Epithelial cell of esophagus (primary cell): ENCODE measurements around the gene WWC2.

Experiments used
- DNase-seq: peaks from one replicate; pipeline ENCODE4 v3.0.0; 2010; ENCODE audit warnings: low read depth
- H3K4me3 ChIP-seq: 2 replicates; pipeline ENCODE4 v1.5.1; 2011; ENCODE audit warnings: mild to moderate bottlenecking, low read length, control low read depth
- TF ChIP-seq, protein P1 (sequence below): IDR thresholded peaks from 2 replicates; pipeline ENCODE4 v1.5.1; 2011; ENCODE audit warnings: low read depth, mild to moderate bottlenecking, low read length, control low read depth, inconsistent platforms; ENCODE audit not compliant: insufficient read depth; ENCODE audit errors: missing control alignments

Gene WWC2

DNA sequence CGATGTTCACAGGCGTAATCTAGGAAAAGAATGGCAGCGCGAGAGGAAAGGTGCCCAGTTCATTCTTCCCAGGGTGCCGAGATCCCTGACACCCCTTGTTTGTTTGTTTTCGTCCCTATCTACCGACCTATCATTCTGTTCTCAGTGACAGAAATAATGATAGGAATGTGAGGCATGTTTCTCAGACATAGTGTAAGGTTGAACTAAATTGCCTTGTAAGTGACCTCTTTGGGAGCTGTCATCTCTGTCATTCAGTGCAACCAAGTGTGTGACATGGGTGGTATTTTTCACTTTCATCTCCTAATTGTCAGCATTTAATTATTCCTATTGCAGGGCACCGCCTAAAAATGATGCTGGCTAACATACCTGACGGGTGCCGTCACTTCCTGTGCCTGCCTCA lies 196.7 kb downstream of the WWC2 start:
- no peak overlapping the region for H3K4me3 ChIP-seq
- TF ChIP-seq, protein P1, sequence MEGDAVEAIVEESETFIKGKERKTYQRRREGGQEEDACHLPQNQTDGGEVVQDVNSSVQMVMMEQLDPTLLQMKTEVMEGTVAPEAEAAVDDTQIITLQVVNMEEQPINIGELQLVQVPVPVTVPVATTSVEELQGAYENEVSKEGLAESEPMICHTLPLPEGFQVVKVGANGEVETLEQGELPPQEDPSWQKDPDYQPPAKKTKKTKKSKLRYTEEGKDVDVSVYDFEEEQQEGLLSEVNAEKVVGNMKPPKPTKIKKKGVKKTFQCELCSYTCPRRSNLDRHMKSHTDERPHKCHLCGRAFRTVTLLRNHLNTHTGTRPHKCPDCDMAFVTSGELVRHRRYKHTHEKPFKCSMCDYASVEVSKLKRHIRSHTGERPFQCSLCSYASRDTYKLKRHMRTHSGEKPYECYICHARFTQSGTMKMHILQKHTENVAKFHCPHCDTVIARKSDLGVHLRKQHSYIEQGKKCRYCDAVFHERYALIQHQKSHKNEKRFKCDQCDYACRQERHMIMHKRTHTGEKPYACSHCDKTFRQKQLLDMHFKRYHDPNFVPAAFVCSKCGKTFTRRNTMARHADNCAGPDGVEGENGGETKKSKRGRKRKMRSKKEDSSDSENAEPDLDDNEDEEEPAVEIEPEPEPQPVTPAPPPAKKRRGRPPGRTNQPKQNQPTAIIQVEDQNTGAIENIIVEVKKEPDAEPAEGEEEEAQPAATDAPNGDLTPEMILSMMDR, result no peak
- DNase-seq, result peak; percentile 21

DNA sequence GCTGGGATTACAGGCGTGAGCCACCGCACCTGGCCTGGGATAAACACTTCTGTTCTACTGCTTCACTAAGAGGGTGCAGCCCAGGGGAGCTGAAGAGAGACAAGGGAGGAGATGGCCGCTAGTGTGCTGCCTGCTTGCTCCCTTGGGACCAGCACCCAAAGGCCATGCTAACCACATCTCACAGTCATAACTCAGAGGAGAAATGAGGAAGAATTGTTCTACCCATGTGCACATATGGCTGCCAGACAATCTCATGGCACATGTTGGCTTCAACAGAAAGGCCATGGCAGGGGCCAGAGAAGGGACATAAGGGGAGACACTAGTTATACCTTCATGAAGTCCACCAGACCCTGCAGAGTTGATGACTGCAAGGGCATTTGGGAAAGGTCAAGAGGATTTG lies 198.6 kb downstream of the WWC2 start:
- DNase-seq, result no peak
- H3K4me3 ChIP-seq, result no peak overlapping the region
- TF ChIP-seq, protein P1, result no peak

DNA sequence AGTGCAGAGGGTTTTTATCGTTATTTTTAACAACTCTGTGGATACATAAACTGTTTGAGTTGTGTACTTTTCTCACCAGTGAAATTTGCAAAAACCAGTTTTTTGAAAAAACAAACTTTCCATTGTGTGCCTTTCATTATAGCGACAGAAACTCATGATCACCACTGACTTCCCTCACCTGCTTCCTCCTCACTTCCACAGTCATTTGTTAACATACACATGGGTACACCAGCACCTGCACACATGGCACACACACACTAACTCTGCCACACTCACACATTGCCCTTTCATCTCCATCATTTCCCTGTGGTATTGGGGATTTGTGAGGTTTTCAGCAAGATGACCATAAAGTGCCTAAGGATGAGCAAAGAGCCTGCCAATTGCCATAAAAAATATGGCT lies 200.4 kb downstream of the WWC2 start:
- TF ChIP-seq, protein P1, result no peak
- no peak for DNase-seq
- no peak overlapping the region for H3K4me3 ChIP-seq

DNA sequence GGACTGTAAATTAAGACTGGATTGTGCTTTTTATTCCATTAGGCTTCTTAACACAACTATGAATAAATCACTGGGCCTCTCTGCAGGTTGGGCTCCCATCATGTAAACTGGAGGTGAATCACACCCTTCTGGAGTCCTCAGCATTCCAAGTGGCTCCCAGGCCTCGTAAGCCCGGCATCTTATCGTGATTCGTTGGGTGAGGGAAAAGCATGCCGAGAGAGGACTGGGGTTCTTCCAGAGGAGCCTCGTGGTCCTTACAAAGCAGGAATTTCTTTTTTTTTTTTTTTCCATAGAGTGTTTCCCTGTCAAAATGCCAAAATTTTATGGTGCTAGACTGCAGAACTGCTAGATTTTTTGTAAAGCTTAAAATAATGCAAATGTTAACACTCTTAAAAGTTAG lies 201.0 kb downstream of the WWC2 start:
- DNase-seq, result peak; percentile 27
- TF ChIP-seq, protein P1, result no peak
- H3K4me3 ChIP-seq, result no peak overlapping the region

DNA sequence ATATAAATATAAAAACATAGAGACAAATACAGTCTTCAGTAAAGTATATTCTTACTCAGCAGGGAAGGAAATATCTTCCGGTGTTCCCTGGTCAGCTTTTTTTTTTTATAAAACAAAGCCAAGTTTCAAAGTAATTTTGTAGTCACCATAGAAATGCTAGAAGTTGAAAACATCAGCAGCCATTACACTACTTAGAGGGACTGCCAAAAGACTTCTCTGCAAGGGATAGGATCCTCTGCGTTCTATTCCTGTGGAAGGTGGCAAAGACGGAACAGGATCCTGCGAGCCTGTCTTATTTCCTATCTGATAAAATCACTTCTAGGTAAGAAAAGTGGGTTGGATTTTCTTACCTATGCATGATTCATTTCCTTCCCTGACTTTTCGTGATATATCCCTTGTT lies 201.6 kb downstream of the WWC2 start:
- DNase-seq, result no peak
- TF ChIP-seq, protein P1, result no peak
- no peak overlapping the region for H3K4me3 ChIP-seq

DNA sequence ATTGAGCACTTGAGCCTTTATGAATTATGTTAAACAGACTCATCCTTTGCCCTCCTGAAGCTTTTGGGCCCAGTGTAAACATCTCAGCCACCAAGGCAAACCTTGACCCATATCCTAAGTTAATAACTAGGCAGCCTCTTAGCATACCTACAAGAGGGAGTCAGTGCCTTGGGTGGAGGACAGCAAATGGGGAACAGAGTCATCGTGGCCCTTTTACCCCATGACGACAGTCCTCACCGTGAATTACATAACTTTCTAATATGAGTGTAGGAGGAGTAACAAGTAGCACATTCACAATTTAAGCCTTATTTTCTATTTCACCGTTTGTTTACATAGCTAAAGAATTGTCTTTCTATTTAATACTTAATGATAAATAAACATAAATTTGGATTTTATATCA lies 204.2 kb downstream of the WWC2 start:
- TF ChIP-seq, protein P1, result no peak
- DNase-seq, result no peak
- no peak overlapping the region for H3K4me3 ChIP-seq

DNA sequence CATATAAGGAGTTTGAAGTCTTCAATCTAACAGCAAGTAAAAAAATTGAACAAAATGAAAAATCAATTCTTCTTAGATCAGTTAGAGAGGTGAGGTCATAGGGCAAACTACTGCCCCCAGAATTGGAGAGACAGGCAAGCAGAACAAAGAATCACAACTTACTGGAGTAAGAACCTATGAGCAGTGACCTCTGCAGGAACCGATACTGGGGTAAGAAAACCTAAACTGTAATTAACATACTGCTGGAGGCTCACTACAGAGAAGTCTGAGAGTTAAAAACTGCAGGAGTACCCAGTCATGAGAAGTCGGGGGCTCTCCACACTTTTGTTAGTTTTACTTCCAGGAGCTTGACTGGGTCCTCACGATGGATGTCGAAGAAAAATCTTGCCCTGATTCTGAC lies 205.0 kb downstream of the WWC2 start:
- TF ChIP-seq, protein P1, result no peak

More for the DNA sequence above, 205.0 kb downstream of the WWC2 start:
- H3K4me3 ChIP-seq, result no peak overlapping the region
- DNase-seq, result no peak
